Stimulated activated CD8-positive, alpha-beta memory T cell treated with anti-CD3 and anti-CD28 coated beads, Interleukin-7, amount 100 ng/mL, for 48 hours (primary cell): ENCODE measurements around the gene FBXO41.
"Not testable (repeated sequence)": the region's sequence is repeated elsewhere in the genome, so short reads cannot be mapped to it uniquely, and the experiment has no call there.

ENCODE experiments used
- DNase-seq, 2 donors: peaks; one replicate each; pipeline ENCODE4 v3.0.0-alpha.2; 2020; ENCODE audit warnings: low read depth in 1 of 2; ENCODE audit errors: extremely low read depth in 1 of 2

The FBXO41 gene

GRCh38 chr2:73263540-73264331 lies 20.5 kb downstream of the FBXO41 start:
- no peak for DNase-seq

- not testable (repeated sequence) for DNase-seq
Observed at GRCh38 chr2:73262691-73263429, 21.4 kb downstream of the FBXO41 start.

- no peak for DNase-seq
Observed at GRCh38 chr2:73262108-73262651, 22.1 kb downstream of the FBXO41 start.

GRCh38 chr2:73260338-73260984 lies 23.8 kb downstream of the FBXO41 start:
- DNase-seq = no peak

- DNase-seq = no peak
Observed at GRCh38 chr2:73259704-73260337, 24.5 kb downstream of the FBXO41 start.

- no peak for DNase-seq
Observed at GRCh38 chr2:73259276-73259675, 25.0 kb downstream of the FBXO41 start.

GRCh38 chr2:73258913-73259215 lies 25.4 kb downstream of the FBXO41 start:
- DNase-seq = no peak

GRCh38 chr2:73258186-73258912 lies 25.9 kb downstream of the FBXO41 start:
- no peak for DNase-seq

- no peak for DNase-seq
Observed at GRCh38 chr2:73257425-73258125, 26.7 kb downstream of the FBXO41 start.

GRCh38 chr2:73257021-73257420 lies 27.3 kb downstream of the FBXO41 start:
- no peak for DNase-seq

GRCh38 chr2:73256618-73256922 lies 27.7 kb downstream of the FBXO41 start:
- DNase-seq = no peak

GRCh38 chr2:73255907-73256617 lies 28.2 kb downstream of the FBXO41 start:
- DNase-seq = no peak

GRCh38 chr2:73255007-73255644 lies 29.2 kb downstream of the FBXO41 start:
- no peak for DNase-seq

- no peak for DNase-seq
Observed at GRCh38 chr2:73254343-73255006, 29.8 kb downstream of the FBXO41 start.

- DNase-seq = no peak
Observed at GRCh38 chr2:73253901-73254300, 30.4 kb downstream of the FBXO41 start.

- no peak for DNase-seq
Observed at GRCh38 chr2:73253400-73253799, 30.9 kb downstream of the FBXO41 start.

GRCh38 chr2:73252238-73253027 lies 31.8 kb downstream of the FBXO41 start:
- no peak for DNase-seq
